GM23248 (cell line): ENCODE results near the gene AHRR.

ENCODE experiments used
- EZH2 ChIP-seq: fragments of 200-600 bp; sonication (generic); IDR thresholded peaks from 2 replicates; pipeline ENCODE4 v1.6.1; 2018; ENCODE audit warnings: antibody characterized with exemption, mild to moderate bottlenecking; ENCODE audit not compliant: insufficient read depth, poor library complexity, severe bottlenecking
- EZH2phosphoT487 ChIP-seq: fragments of 200-600 bp; sonication (generic); IDR thresholded peaks from 2 replicates; pipeline ENCODE4 v1.6.1; 2018; ENCODE audit warnings: antibody characterized with exemption, moderate library complexity, mild to moderate bottlenecking, low read depth; ENCODE audit not compliant: insufficient read depth

- TF ChIP-seq EZH2 (no peak), EZH2phosphoT487 (no peak)
Measured at GRCh38 chr5:376799-377325, 55.3 kb downstream of the AHRR start.
